Osteocyte (in vitro differentiated cells): ENCODE measurements around the gene RAB31. TPM values are rescaled to one million over a fixed set of nuclear protein-coding genes. Genes with fewer than 3 reads are reported as not detected.

Experiments
- DNase-seq: peaks from one replicate; pipeline ENCODE4 v3.0.0; 2021; ENCODE audit warnings: mixed read lengths; ENCODE audit not compliant: unreplicated experiment; ENCODE audit errors: extremely low spot score
- H3K27ac Mint-ChIP-seq: one replicate; pipeline ENCODE4 v1.8.0; 2021; ENCODE audit warnings: mild to moderate bottlenecking, mixed read lengths; ENCODE audit not compliant: unreplicated experiment
- H3K27me3 Mint-ChIP-seq: one replicate; pipeline ENCODE4 v1.8.0; 2021; ENCODE audit warnings: mixed read lengths; ENCODE audit not compliant: unreplicated experiment
- H3K36me3 Mint-ChIP-seq: one replicate; pipeline ENCODE4 v1.8.0; 2021; ENCODE audit warnings: mixed read lengths; ENCODE audit not compliant: unreplicated experiment
- H3K4me1 Mint-ChIP-seq: one replicate; pipeline ENCODE4 v1.8.0; 2021; ENCODE audit warnings: mixed read lengths; ENCODE audit not compliant: unreplicated experiment
- H3K4me3 Mint-ChIP-seq: one replicate; pipeline ENCODE4 v1.8.0; 2021; ENCODE audit warnings: mild to moderate bottlenecking, moderate library complexity, mixed read lengths; ENCODE audit not compliant: unreplicated experiment
- H3K9me3 Mint-ChIP-seq: one replicate; pipeline ENCODE4 v1.8.0; 2021; ENCODE audit warnings: mixed read lengths; ENCODE audit not compliant: unreplicated experiment
- total RNA-seq: library from RNA; stranded (reverse); gene quantifications from 2 replicates; pipeline ENCODE4 v1.2.1, GENCODE V29; 2021
- TF ChIP-seq, protein P1 (sequence below): fragments of 200-600 bp; sonication (generic); IDR thresholded peaks from 2 replicates; pipeline ENCODE4 v1.5.0; 2021; ENCODE audit warnings: antibody characterized with exemption, mild to moderate bottlenecking, moderate library complexity

The RAB31 gene
- total RNA-seq, 1 donor from 2014 or later: 90.8 TPM

DNA sequence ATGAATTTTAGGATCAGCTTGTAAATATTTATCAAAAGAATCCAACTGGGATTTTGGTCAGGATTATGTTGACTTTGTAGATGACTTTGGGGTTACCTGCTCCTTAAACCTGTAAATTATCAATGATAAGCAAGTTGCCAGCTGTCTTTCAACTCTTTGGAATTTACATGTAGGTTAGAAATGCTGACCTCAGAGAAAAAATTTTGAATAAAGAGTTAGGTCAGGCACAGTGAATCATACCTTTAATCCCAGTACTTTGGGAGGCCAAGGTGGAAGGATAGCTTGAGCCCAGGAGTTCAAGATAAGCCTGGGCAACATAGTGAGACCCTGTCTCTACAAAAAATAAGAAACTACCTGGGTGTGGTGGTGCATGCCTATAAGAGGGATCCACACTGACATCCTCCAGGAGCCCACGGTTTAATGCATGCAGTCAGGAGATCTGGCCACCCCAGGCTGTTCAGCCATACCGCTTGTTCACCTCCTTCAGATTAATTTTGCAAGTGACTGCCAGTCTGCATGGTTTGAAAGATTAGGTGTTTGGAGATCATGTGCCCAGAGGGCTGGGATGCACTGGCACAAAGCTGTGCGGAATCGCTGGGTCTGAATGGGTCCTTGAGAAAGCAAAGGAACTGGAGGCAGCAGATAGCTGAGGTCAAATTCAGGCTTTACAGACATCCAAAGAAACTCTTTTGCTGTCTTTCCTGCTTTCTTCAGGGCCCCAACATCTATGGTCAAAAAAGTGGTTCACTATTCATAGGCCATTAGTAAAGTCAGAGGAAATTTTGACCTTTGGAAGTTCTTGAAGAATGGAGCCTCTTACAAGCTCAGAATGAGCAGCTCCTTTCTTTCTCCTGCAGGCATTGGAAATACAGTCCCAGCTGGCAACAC is 94.3 kb downstream of the RAB31 start:
- DNase-seq: no peak
- TF ChIP-seq, protein P1, sequence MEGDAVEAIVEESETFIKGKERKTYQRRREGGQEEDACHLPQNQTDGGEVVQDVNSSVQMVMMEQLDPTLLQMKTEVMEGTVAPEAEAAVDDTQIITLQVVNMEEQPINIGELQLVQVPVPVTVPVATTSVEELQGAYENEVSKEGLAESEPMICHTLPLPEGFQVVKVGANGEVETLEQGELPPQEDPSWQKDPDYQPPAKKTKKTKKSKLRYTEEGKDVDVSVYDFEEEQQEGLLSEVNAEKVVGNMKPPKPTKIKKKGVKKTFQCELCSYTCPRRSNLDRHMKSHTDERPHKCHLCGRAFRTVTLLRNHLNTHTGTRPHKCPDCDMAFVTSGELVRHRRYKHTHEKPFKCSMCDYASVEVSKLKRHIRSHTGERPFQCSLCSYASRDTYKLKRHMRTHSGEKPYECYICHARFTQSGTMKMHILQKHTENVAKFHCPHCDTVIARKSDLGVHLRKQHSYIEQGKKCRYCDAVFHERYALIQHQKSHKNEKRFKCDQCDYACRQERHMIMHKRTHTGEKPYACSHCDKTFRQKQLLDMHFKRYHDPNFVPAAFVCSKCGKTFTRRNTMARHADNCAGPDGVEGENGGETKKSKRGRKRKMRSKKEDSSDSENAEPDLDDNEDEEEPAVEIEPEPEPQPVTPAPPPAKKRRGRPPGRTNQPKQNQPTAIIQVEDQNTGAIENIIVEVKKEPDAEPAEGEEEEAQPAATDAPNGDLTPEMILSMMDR: no peak
- Mint-ChIP-seq H3K27me3 (no peaks in the 10 kb centered on the region), H3K4me1 (peaks cover 47% of the 10 kb centered on the region), H3K9me3 (no peaks in the 10 kb centered on the region), H3K4me3 (peak overlapping the region; percentile 44), H3K27ac (peak overlapping the region; percentile 94), H3K36me3 (peaks cover 20% of the 10 kb centered on the region)

- Mint-ChIP-seq H3K27me3 (no peaks in the 10 kb centered on the region), H3K4me3 (peak overlapping the region; percentile 44), H3K9me3 (no peaks in the 10 kb centered on the region), H3K36me3 (peaks cover 15% of the 10 kb centered on the region), H3K27ac (peak overlapping the region; percentile 94), H3K4me1 (peaks cover 55% of the 10 kb centered on the region)
- TF ChIP-seq, protein P1: no peak
- no peak for DNase-seq
Observed at GRCh38 chr18:9803063-9803697, 95.1 kb downstream of the RAB31 start.

- H3K4me3 Mint-ChIP-seq: peak overlapping the region; percentile 26
- H3K27ac Mint-ChIP-seq: peak overlapping the region; percentile 94
- peaks cover 15% of the 10 kb centered on the region for H3K36me3 Mint-ChIP-seq
- peaks cover 62% of the 10 kb centered on the region for H3K4me1 Mint-ChIP-seq
- TF ChIP-seq, protein P1: no peak
- H3K9me3 Mint-ChIP-seq: no peaks in the 10 kb centered on the region
- H3K27me3 Mint-ChIP-seq: no peaks in the 10 kb centered on the region
- no peak for DNase-seq
Observed at GRCh38 chr18:9803698-9804516, 95.8 kb downstream of the RAB31 start.

- peaks cover 69% of the 10 kb centered on the region for H3K4me1 Mint-ChIP-seq
- TF ChIP-seq, protein P1: no peak
- peak overlapping the region; percentile 26 for H3K4me3 Mint-ChIP-seq
- H3K36me3 Mint-ChIP-seq: peaks cover 15% of the 10 kb centered on the region
- H3K9me3 Mint-ChIP-seq: no peaks in the 10 kb centered on the region
- no peak for DNase-seq
- H3K27ac Mint-ChIP-seq: peak overlapping the region; percentile 94
- no peaks in the 10 kb centered on the region for H3K27me3 Mint-ChIP-seq
Observed at GRCh38 chr18:9804517-9805104, 96.5 kb downstream of the RAB31 start.
